Motor neuron (in vitro differentiated cells): ENCODE measurements around the gene FYB1. TPM values are rescaled to one million over a fixed set of nuclear protein-coding genes. Genes with fewer than 3 reads are reported as not detected.

ENCODE experiments used
- ATAC-seq, 8 experiments: fragments of 200-7000 bp; cut with Tn5 transposase; replicated peaks in 6 of 8; 2 replicates each; pipeline ENCODE4 v1.8.0; 2021; ENCODE audit warnings: mild to moderate bottlenecking in 8 of 8, moderate library complexity in 8 of 8
- H3K27ac ChIP-seq, 2 donors: fragments of 250-450 bp; sonication (Bioruptor Pico); 2 replicates each; pipeline ENCODE4 v1.9.0; 2021; ENCODE audit warnings: antibody characterized with exemption in 2 of 2, mild to moderate bottlenecking in 2 of 2, moderate library complexity in 1 of 2
- H3K4me1 ChIP-seq, 2 donors: fragments of 250-450 bp; sonication (Bioruptor Pico); replicated peaks in 1 of 2; 2 replicates each; pipeline ENCODE4 v1.6.1; 2021; ENCODE audit warnings: antibody characterized with exemption in 2 of 2, mild to moderate bottlenecking in 2 of 2, moderate library complexity in 1 of 2
- H3K4me3 ChIP-seq, 5 donors: fragments of 250-450 bp; sonication (Bioruptor Pico); 2 replicates each; pipeline ENCODE4 v1.9.0; 2021; ENCODE audit warnings: antibody characterized with exemption in 5 of 5, mild to moderate bottlenecking in 5 of 5, moderate library complexity in 4 of 5
- WGBS, 10 experiments: fragments of 450-650 bp; shearing (Covaris generic); methylation state at CpG; one replicate each; pipeline ENCODE4 v1.0.0; 2022; 5-methylcytosine and 5-hydroxymethylcytosine counted together
- in situ Hi-C, 9 experiments: fragments of 400-800 bp; cut with MboI; loops; one replicate each; pipeline ENCODE4 v1.15.0; 2021; ENCODE audit warnings: low sequenced_read_pairs in 9 of 9, low pct_unique_long_range_greater_than_20kb in 2 of 9; ENCODE audit not compliant: unreplicated experiment in 9 of 9
- total RNA-seq, 8 experiments: library from RNA; unstranded; fragments of 300-600 nt; gene quantifications; 2 replicates each; pipeline versions ENCODE4 v1.2.3 to v1.2.4, GENCODE V29; 2022

The FYB1 gene
- total RNA-seq, 8 experiments from 2014 or later: under 0.01 to 16.7 (median 1.1) TPM; not detected in 1

DNA sequence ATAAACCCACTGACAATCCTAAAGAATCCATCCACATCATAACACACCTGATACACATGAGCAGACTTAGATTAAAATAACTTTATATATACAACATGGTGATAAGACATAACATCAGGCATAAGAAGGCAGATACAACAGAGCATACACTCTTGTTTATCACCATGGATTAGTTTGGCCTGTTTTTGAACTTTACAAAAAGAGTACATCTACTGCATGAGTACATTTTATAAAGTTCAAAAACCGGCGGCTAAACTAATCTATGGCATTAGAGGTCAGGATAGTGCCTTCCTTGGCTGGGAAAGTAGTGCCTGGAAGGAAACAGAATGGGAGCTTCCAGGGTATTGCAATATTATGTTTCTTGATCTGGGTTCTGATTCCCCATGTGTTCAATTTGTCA, 160.3 kb downstream of the FYB1 start:
- no peak overlapping the region for H3K4me3 ChIP-seq
- ATAC-seq: no peak
- no peak overlapping the region for H3K27ac ChIP-seq
- in situ Hi-C loops: no loop called here
- WGBS, 10 experiments: 29 to 100% (median 100%) methylated on average over 1 to 2 of the region's 2 CpGs; no CpG with 5 or more reads in 1 of the 10 experiments
- no peaks in the 10 kb centered on the region for H3K4me1 ChIP-seq

DNA sequence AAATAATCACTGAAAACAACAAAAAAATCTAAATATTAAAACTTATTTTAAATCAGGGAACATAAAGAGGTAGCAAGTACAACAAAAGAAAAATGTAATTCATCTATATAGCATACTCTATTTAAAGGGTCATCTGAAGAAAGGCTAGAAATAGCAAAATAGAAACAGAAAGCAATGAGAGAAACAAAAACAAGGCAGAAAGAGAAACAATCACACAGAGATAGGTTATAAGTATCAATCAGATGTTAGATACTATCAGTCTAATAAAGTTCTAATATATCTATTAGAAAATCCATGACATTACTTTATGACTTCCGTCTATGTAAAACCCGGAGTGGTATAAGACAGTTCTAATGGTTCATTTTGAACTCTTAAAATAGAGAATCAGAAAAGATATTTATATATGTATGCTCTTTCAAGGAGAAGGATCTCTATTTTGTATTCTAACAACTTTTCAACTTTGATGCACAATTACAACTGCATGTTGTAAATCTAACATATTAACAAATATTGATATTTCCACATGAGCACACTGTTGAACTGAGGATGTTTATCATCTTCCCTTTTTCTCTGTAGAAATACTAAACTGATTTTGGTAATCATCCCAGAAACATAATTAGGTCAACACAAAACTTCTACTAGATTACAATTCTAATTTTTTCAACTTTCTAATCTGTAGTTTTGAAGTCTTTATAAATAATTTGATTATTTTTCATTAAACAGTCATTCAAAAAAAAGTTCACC, 161.0 kb downstream of the FYB1 start:
- ATAC-seq: no peak
- Histone ChIP-seq H3K4me3 (no peak overlapping the region), H3K27ac (no peak overlapping the region), H3K4me1 (no peaks in the 10 kb centered on the region)
- in situ Hi-C loops: no loop called here
- 42 to 100% (median 94%) methylated on average over 1 to 2 of the region's 2 CpGs; no CpG with 5 or more reads in 1 of the 10 experiments for WGBS, 10 experiments

DNA sequence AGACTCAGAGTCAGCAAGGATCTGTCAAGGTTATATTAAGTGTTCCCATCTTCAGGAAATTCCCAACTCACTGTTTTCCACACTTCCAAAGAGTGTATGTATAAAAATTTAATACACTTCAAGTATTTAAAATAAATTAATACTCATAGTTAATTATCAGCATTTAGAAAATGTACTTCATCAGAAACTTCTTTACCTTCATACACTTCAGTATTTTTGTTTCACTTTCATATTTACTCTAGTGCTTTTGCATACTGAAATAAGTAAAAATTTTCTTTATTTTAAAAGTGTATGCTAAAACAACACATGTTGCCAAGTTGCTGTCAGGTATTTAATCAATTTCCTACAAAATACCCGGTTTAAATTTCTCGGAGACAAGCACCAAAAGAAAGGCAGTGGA, 161.6 kb downstream of the FYB1 start:
- no peak overlapping the region for H3K27ac ChIP-seq
- no peak overlapping the region for H3K4me3 ChIP-seq
- 0 to 100% (median 77%) methylated on average over 2 of the region's 2 CpGs; no CpG with 5 or more reads in 1 of the 10 experiments for WGBS, 10 experiments
- no peaks in the 10 kb centered on the region for H3K4me1 ChIP-seq
- no peak for ATAC-seq
- in situ Hi-C loops: no loop called here

- Histone ChIP-seq H3K27ac (no peak overlapping the region), H3K4me1 (no peaks in the 10 kb centered on the region), H3K4me3 (no peak overlapping the region)
- ATAC-seq: peak in 4 of 8 experiments; percentile 29 to 68 (median 52)
- in situ Hi-C loops: no loop called here
- 23 to 97% (median 89%) methylated on average over 2 to 5 of the region's 5 CpGs for WGBS, 10 experiments
Observed at GRCh38 chr5:39055768-39056398, 163.5 kb downstream of the FYB1 start.

Other genes starting within 250 kb of the FYB1 start
- 10 to 100 TPM; 12.9 to 36.2 (median 17.7) TPM for gene RICTOR, start 145.2 kb downstream of the FYB1 start, total RNA-seq
- not detected for gene C9, start 144.9 kb upstream of the FYB1 start, total RNA-seq
- gene DAB2, start 205.4 kb upstream of the FYB1 start, total RNA-seq: 100 to 1,000 TPM in 1 of 8 experiments, 10 to 100 TPM in 3, 1 to 10 TPM in 4; 1.0 to 105 (median 36.9) TPM